Left ventricle myocardium inferior (tissue), 1 donor: ENCODE measurements around the gene CFAP97. TPM values are rescaled to one million over a fixed set of nuclear protein-coding genes. Genes with fewer than 3 reads are reported as not detected.
A peak's percentile ranks its signal among the peaks of the same experiment; 100 is the strongest.

Experiments used
- DNase-seq: peaks from one replicate; pipeline ENCODE4 v3.0.0-alpha.2; 2020
- H3K27ac ChIP-seq: fragments of 200-600 bp; replicated peaks from 2 replicates; pipeline ENCODE4 v1.8.0; 2021
- H3K27me3 ChIP-seq: fragments of 200-600 bp; 2 replicates; pipeline ENCODE4 v1.8.0; 2021; ENCODE audit warnings: low read depth
- H3K36me3 ChIP-seq: fragments of 200-600 bp; 2 replicates; pipeline ENCODE4 v1.8.0; 2021
- H3K4me1 ChIP-seq: fragments of 200-600 bp; 2 replicates; pipeline ENCODE4 v1.8.0; 2021
- H3K4me3 ChIP-seq: fragments of 200-600 bp; 2 replicates; pipeline ENCODE4 v1.8.0; 2021; ENCODE audit warnings: mild to moderate bottlenecking, moderate library complexity
- H3K9me3 ChIP-seq: fragments of 200-600 bp; replicated peaks from 2 replicates; pipeline ENCODE4 v1.8.0; 2021
- intact Hi-C: fragments of 100-400 bp; cut with micrococcal nuclease; formaldehyde crosslinking; loops from one replicate; pipeline ENCODE4 v1.11.0; 2022
- total RNA-seq: library from RNA; stranded (reverse); fragmentation: NEBNext Ultra II Directional; extraction: Animal tissue kit (Norgen Biotek cat#: 25700); gene quantifications from one replicate; pipeline ENCODE4 v1.2.1, GENCODE V29; 2021
- TF ChIP-seq, protein P1 (sequence below): fragments of 200-600 bp; IDR thresholded peaks from 2 replicates; pipeline ENCODE4 v1.8.0; 2021; ENCODE audit warnings: antibody characterized with exemption, mild to moderate bottlenecking, borderline replicate concordance
- donor health status: DM: no; HTN: yes; CAD: no; lungs with severe emphysema.

The CFAP97 gene
- total RNA-seq, 1 donor from 2014 or later, result 11.7 TPM

DNA sequence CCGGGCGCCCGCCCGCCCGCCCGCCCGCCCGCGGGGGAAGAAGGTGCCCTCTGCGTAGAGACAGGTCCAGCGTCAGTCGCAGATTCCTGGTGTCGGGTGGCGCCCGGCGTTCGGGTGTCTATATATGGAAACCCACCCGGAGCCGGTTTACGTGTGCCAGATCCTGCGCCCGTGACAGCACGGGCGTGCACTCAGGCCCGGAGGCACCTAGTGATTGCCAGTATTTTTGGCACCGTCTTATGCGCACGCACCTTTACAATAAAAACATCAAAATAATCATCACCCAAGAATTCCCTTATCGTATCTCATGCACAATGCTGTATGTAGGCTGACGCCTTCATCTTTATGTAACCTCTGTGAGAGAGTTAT, 60.2 kb downstream of the CFAP97 start:
- TF ChIP-seq, protein P1, sequence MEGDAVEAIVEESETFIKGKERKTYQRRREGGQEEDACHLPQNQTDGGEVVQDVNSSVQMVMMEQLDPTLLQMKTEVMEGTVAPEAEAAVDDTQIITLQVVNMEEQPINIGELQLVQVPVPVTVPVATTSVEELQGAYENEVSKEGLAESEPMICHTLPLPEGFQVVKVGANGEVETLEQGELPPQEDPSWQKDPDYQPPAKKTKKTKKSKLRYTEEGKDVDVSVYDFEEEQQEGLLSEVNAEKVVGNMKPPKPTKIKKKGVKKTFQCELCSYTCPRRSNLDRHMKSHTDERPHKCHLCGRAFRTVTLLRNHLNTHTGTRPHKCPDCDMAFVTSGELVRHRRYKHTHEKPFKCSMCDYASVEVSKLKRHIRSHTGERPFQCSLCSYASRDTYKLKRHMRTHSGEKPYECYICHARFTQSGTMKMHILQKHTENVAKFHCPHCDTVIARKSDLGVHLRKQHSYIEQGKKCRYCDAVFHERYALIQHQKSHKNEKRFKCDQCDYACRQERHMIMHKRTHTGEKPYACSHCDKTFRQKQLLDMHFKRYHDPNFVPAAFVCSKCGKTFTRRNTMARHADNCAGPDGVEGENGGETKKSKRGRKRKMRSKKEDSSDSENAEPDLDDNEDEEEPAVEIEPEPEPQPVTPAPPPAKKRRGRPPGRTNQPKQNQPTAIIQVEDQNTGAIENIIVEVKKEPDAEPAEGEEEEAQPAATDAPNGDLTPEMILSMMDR, result no peak
- no peaks in the 10 kb centered on the region for H3K9me3 ChIP-seq
- intact Hi-C loops, result no loop called here
- peak overlapping the region; percentile 75 for H3K4me3 ChIP-seq
- peak overlapping the region; percentile 95 for H3K27ac ChIP-seq
- peaks cover 67% of the 10 kb centered on the region for H3K4me1 ChIP-seq
- no peaks in the 10 kb centered on the region for H3K27me3 ChIP-seq
- peaks cover 38% of the 10 kb centered on the region for H3K36me3 ChIP-seq
- DNase-seq, result peak; percentile 75

- peak within 1 kb of the TSS; percentile 75 for H3K4me3 ChIP-seq
- peak; percentile 91 for DNase-seq
- peaks cover 73% of the 10 kb centered on the region for H3K4me1 ChIP-seq
- peaks cover 38% of the 10 kb centered on the region for H3K36me3 ChIP-seq
- intact Hi-C loops, result no loop called here
- H3K9me3 ChIP-seq, result no peaks in the 10 kb centered on the region
- H3K27ac ChIP-seq, result peak within 1 kb of the TSS; percentile 95
- TF ChIP-seq, protein P1, result peak; percentile 69
- H3K27me3 ChIP-seq, result no peaks in the 10 kb centered on the region
Measured at GRCh38 chr4:185142912-185143600, 60.7 kb downstream of the CFAP97 start, which contains the start of gene SLC25A4. TSS of gene SLC25A4 (plus strand) at chr4:185143266. CDS start at chr4:185143373, 107 bp downstream.

- TF ChIP-seq, protein P1, result no peak
- peaks cover 35% of the 10 kb centered on the region for H3K36me3 ChIP-seq
- DNase-seq, result no peak
- intact Hi-C loops, result no loop called here
- H3K4me3 ChIP-seq, result peak overlapping the region; percentile 75
- peak overlapping the region; percentile 95 for H3K27ac ChIP-seq
- no peaks in the 10 kb centered on the region for H3K27me3 ChIP-seq
- H3K4me1 ChIP-seq, result peaks cover 78% of the 10 kb centered on the region
- no peaks in the 10 kb centered on the region for H3K9me3 ChIP-seq
Measured at GRCh38 chr4:185142564-185142911, 61.3 kb downstream of the CFAP97 start.

DNA sequence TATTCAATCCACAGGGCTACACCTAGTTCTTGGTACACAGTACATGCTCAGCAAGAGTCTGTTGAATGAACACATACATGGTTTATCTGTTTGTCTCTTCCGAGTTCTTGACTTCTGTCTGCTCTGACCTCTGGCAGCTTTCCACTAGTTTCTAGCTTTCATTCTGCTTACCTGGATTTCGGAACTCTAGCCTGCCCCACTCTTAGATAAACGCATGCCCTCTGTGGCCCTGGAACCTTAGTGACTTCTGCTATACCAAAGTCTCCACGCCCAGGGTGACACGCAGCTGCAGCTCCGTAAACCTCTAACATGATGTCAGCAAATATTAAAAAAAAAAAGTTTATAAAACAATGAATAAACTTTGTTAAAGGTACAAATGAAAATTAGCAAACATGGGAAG, 62.0 kb downstream of the CFAP97 start:
- DNase-seq, result no peak
- Histone ChIP-seq H3K9me3 (no peaks in the 10 kb centered on the region), H3K36me3 (peaks cover 28% of the 10 kb centered on the region), H3K4me3 (peak overlapping the region; percentile 75), H3K27ac (peak overlapping the region; percentile 95), H3K4me1 (peaks cover 73% of the 10 kb centered on the region), H3K27me3 (no peaks in the 10 kb centered on the region)
- TF ChIP-seq, protein P1, result no peak
- intact Hi-C loops, result no loop called here

GRCh38 chr4:185139736-185140135, 64.1 kb downstream of the CFAP97 start:
- no peak for DNase-seq
- intact Hi-C loops, result no loop called here
- H3K27me3 ChIP-seq, result no peaks in the 10 kb centered on the region
- H3K4me3 ChIP-seq, result no peak overlapping the region
- H3K27ac ChIP-seq, result peak overlapping the region; percentile 95
- H3K9me3 ChIP-seq, result no peaks in the 10 kb centered on the region
- H3K4me1 ChIP-seq, result peaks cover 59% of the 10 kb centered on the region
- TF ChIP-seq, protein P1, result no peak
- peaks cover 7% of the 10 kb centered on the region for H3K36me3 ChIP-seq
